Ovary (tissue), 9 donors: ENCODE data around the gene FITM1. TPM values are rescaled to one million over a fixed set of nuclear protein-coding genes. Genes with fewer than 3 reads are reported as not detected.

Experiments
- DNase-seq, 5 donors: peaks; one replicate each; pipeline ENCODE4 v3.0.0-alpha.2; 2019 to 2020
- H3K27ac ChIP-seq, 2 donors: fragments of 200-600 bp; one replicate each; pipeline versions ENCODE4 v1.5.1 to v1.8.0; 2019 to 2022
- H3K27me3 ChIP-seq: fragments of 200-600 bp; one replicate; pipeline ENCODE4 v1.8.0; 2022
- H3K36me3 ChIP-seq: fragments of 200-600 bp; sonication (generic); one replicate; pipeline ENCODE4 v1.5.1; 2019
- H3K4me1 ChIP-seq: one replicate; pipeline ENCODE4 v1.8.1; 2013; ENCODE audit warnings: mild to moderate bottlenecking, moderate library complexity; ENCODE audit not compliant: insufficient read depth
- H3K4me3 ChIP-seq: fragments of 200-600 bp; sonication (generic); one replicate; pipeline ENCODE4 v1.5.1; 2017
- H3K9me3 ChIP-seq, 2 donors: fragments of 200-600 bp in 1 of 2; sonication (generic) in 1 of 2; one replicate each; pipeline versions ENCODE4 v1.5.1 to v1.8.1; 2013 to 2019; ENCODE audit warnings: mild to moderate bottlenecking in 1 of 2, moderate library complexity in 1 of 2
- CTCF ChIP-seq, 3 donors: fragments of 450-650 bp in 2 of 3; fragments of 200-600 bp in 1 of 3; IDR thresholded peaks; one replicate each; pipeline versions ENCODE4 v1.5.1 to v1.8.0; 2016 to 2022; ENCODE audit warnings: antibody characterized with exemption in 3 of 3, mild to moderate bottlenecking in 1 of 3
- EP300 ChIP-seq: sonication (generic); formaldehyde crosslinking; IDR thresholded peaks from one replicate; pipeline ENCODE4 v1.6.1; 2017; ENCODE audit warnings: antibody characterized with exemption
- POLR2A ChIP-seq: fragments of 450-650 bp; IDR thresholded peaks from one replicate; pipeline ENCODE4 v1.6.1; 2017; ENCODE audit warnings: antibody characterized with exemption, mild to moderate bottlenecking, moderate library complexity
- WGBS, 3 donors: extraction: QIAGEN DNeasy Blood & Tissue Kit in 1 of 3; methylation state at CpG; one replicate each; pipeline versions ENCODE4 v1.1.5 to v1.1.7; 2013 to 2017; 5-methylcytosine and 5-hydroxymethylcytosine counted together
- intact Hi-C, 4 donors: fragments of 100-400 bp; cut with DNase I; formaldehyde crosslinking; loops; one replicate each; pipeline versions ENCODE4 v1.11.0 to v1.15.1; 2022 to 2023
- polyA plus RNA-seq, 2 donors: library from polyadenylated mRNA; stranded (reverse); fragments of 200-250 nt in 1 of 2; fragments of 350-450 nt in 1 of 2; fragmentation: Illumina TruSeq in 1 of 2; extraction: RNeasy Lipid Tissue Mini Kit (QIAGEN cat#74804) in 1 of 2; gene quantifications; one replicate each; pipeline ENCODE4 v1.2.3, GENCODE V29; 2013 to 2014
- total RNA-seq, 7 donors: library from RNA; depleted of rRNA in 2 of 7; stranded (reverse); fragments of >200 nt in 2 of 7; fragmentation: NEBNext Ultra II Directional in 3 of 7; extraction: Animal tissue kit (Norgen Biotek cat#: 25700) in 3 of 7; gene quantifications; one replicate each; pipeline versions ENCODE4 v1.1.0 to v1.2.4, GENCODE V29; 2016 to 2023
- donor health status: DM: no; HTN: no; CAD: no; lungs with moderate emphysema.
- donor health status: DM: no; HTN: no; CAD: no.
- donor health status: Bipolar disorder and iron deficiency.
- donor health status: DM: yes; HTN: yes; CAD: no.
- donor health status: DM: no; HTN: no; CAD: no.
- donor health status: DM: yes; HTN: yes; CAD: no.

Gene FITM1
- total and polyA plus RNA-seq, 9 donors = 0.57 to 1.2 (median 0.78) TPM; not detected in 3

- DNase-seq = no peak
- 84 to 92% (median 87%) methylated on average over 3 of the region's 3 CpGs for WGBS, 3 donors
- Histone ChIP-seq H3K27ac (no peak overlapping the region), H3K27me3 (no peaks in the 10 kb centered on the region), H3K36me3 (no peaks in the 10 kb centered on the region), H3K4me3 (no peak overlapping the region), H3K4me1 (no peaks in the 10 kb centered on the region), H3K9me3 (no peaks in the 10 kb centered on the region)
- no peak for TF ChIP-seq EP300
- TF ChIP-seq POLR2A = no peak
- no peak for TF ChIP-seq CTCF (IDR thresholded peaks at IDR 0.05)
- intact Hi-C loops = no loop called here
Observed at GRCh38 chr14:24083462-24083861, 47.0 kb upstream of the FITM1 start.

GRCh38 chr14:24084440-24084839, 46.0 kb upstream of the FITM1 start:
- 91 to 97% (median 94%) methylated on average over 2 of the region's 2 CpGs for WGBS, 3 donors
- Histone ChIP-seq H3K4me1 (no peaks in the 10 kb centered on the region), H3K9me3 (no peaks in the 10 kb centered on the region), H3K4me3 (no peak overlapping the region), H3K27me3 (no peaks in the 10 kb centered on the region), H3K36me3 (no peaks in the 10 kb centered on the region), H3K27ac (no peak overlapping the region)
- no peak for DNase-seq
- TF ChIP-seq EP300 (no peak), POLR2A (no peak), CTCF (IDR thresholded peaks at IDR 0.05) (no peak)
- intact Hi-C loops = no loop called here

GRCh38 chr14:24085215-24085614, 45.2 kb upstream of the FITM1 start:
- DNase-seq = no peak
- Histone ChIP-seq H3K36me3 (no peaks in the 10 kb centered on the region), H3K4me1 (no peaks in the 10 kb centered on the region), H3K9me3 (no peaks in the 10 kb centered on the region), H3K27ac (no peak overlapping the region), H3K27me3 (no peaks in the 10 kb centered on the region), H3K4me3 (no peak overlapping the region)
- WGBS, 3 donors = 90 to 99% (median 92%) methylated on average over 3 of the region's 3 CpGs
- intact Hi-C loops = no loop called here
- no peak for TF ChIP-seq EP300
- no peak for TF ChIP-seq POLR2A
- TF ChIP-seq CTCF (IDR thresholded peaks at IDR 0.05) = no peak

GRCh38 chr14:24086193-24086955, 44.1 kb upstream of the FITM1 start:
- H3K9me3 ChIP-seq = no peaks in the 10 kb centered on the region
- H3K4me3 ChIP-seq = no peak overlapping the region
- 76% methylated on average over 3 of the region's 3 CpGs for WGBS, 3 donors
- intact Hi-C loops = no loop called here
- TF ChIP-seq POLR2A = no peak
- TF ChIP-seq EP300 = no peak
- TF ChIP-seq CTCF (IDR thresholded peaks at IDR 0.05) = no peak
- no peaks in the 10 kb centered on the region for H3K4me1 ChIP-seq
- no peak for DNase-seq
- no peak overlapping the region for H3K27ac ChIP-seq
- H3K36me3 ChIP-seq = no peaks in the 10 kb centered on the region
- no peaks in the 10 kb centered on the region for H3K27me3 ChIP-seq
